CD4-positive, CD25-positive, alpha-beta regulatory T cell (primary cell): Measurements from ENCODE around the gene ZNF335. TPM values are rescaled to one million over a fixed set of nuclear protein-coding genes. Genes with fewer than 3 reads are reported as not detected.
"Not testable (repeated sequence)": the region's sequence is repeated elsewhere in the genome, so short reads cannot be mapped to it uniquely, and the experiment has no call there.

Source experiments
- ATAC-seq, 2 donors: fragments of 150-1000 bp; cut with Tn5 transposase; one replicate each; pipeline ENCODE4 v1.10.0; 2021; ENCODE audit warnings: low read depth in 2 of 2, moderate number of reproducible peaks in 2 of 2, moderate library complexity in 1 of 2
- DNase-seq, 3 donors: peaks; one replicate each; pipeline versions ENCODE4 v3.0.0 to v3.0.0-alpha.2; 2012 to 2022; ENCODE audit warnings: mixed read lengths in 1 of 3
- H3K27ac ChIP-seq: one replicate; pipeline ENCODE4 v1.7.0; 2013; ENCODE audit warnings: mild to moderate bottlenecking, low read length; ENCODE audit not compliant: insufficient read depth, poor library complexity, severe bottlenecking
- H3K27me3 ChIP-seq: one replicate; pipeline ENCODE4 v1.7.0; 2013; ENCODE audit warnings: low read length; ENCODE audit not compliant: control insufficient read depth, insufficient read depth
- H3K36me3 ChIP-seq: one replicate; pipeline ENCODE4 v1.7.0; 2013; ENCODE audit warnings: mild to moderate bottlenecking, low read length, moderate library complexity; ENCODE audit not compliant: control insufficient read depth, insufficient read depth
- H3K4me1 ChIP-seq: 2 replicates; pipeline ENCODE4 v1.7.0; 2013; ENCODE audit warnings: mild to moderate bottlenecking, low read length; ENCODE audit not compliant: insufficient read depth, control insufficient read depth, poor library complexity, severe bottlenecking
- H3K4me3 ChIP-seq: one replicate; pipeline ENCODE4 v1.7.0; 2013; ENCODE audit warnings: low read depth, mild to moderate bottlenecking, low read length, moderate library complexity
- H3K9me3 ChIP-seq, 2 experiments: 1 replicate in 1 of 2; 2 replicates in 1 of 2; pipeline ENCODE4 v1.7.0; 2013; ENCODE audit warnings: low read length in 2 of 2, mild to moderate bottlenecking in 1 of 2, moderate library complexity in 1 of 2; ENCODE audit not compliant: control insufficient read depth in 2 of 2
- H3K27ac Mint-ChIP-seq, 3 donors: one replicate each; pipeline ENCODE4 v1.8.0; 2020 to 2022; ENCODE audit warnings: mild to moderate bottlenecking in 3 of 3, mixed read lengths in 3 of 3, moderate library complexity in 2 of 3
- H3K27me3 Mint-ChIP-seq: one replicate; pipeline ENCODE4 v1.8.0; 2022; ENCODE audit warnings: mild to moderate bottlenecking, mixed read lengths
- H3K36me3 Mint-ChIP-seq: one replicate; pipeline ENCODE4 v1.8.0; 2020; ENCODE audit warnings: mixed read lengths
- H3K4me1 Mint-ChIP-seq, 4 donors: one replicate each; pipeline ENCODE4 v1.8.0; 2020 to 2022; ENCODE audit warnings: mixed read lengths in 4 of 4, mild to moderate bottlenecking in 1 of 4
- H3K4me3 Mint-ChIP-seq, 4 donors: one replicate each; pipeline ENCODE4 v1.8.0; 2020 to 2022; ENCODE audit warnings: mild to moderate bottlenecking in 4 of 4, mixed read lengths in 4 of 4, moderate library complexity in 3 of 4
- H3K9me3 Mint-ChIP-seq, 7 donors: one replicate each; pipeline ENCODE4 v1.8.0; 2020 to 2022; ENCODE audit warnings: mixed read lengths in 7 of 7, mild to moderate bottlenecking in 3 of 7, moderate library complexity in 2 of 7
- polyA plus RNA-seq, 4 donors: library from polyadenylated mRNA; unstranded; fragments of 300-500 nt; fragmentation: Illumina TruSeq; gene quantifications; one replicate each; pipeline ENCODE4 v1.2.3, GENCODE V29; 2021
- total RNA-seq: library from RNA; stranded (reverse); gene quantifications from one replicate; pipeline ENCODE4 v1.2.3, GENCODE V29; 2022

ZNF335 gene
- total and polyA plus RNA-seq, 5 donors from 2014 or later = 8.2 to 137 (median 12.8) TPM

GRCh38 chr20:45988830-45989229, 16.8 kb upstream of the ZNF335 start:
- not testable (repeated sequence) for H3K4me1 Mint-ChIP-seq, H3K27ac Mint-ChIP-seq, H3K27me3 ChIP-seq, ATAC-seq, H3K4me3 Mint-ChIP-seq, H3K36me3 Mint-ChIP-seq, DNase-seq, H3K4me1 ChIP-seq, H3K4me3 ChIP-seq, H3K9me3 Mint-ChIP-seq, H3K9me3 ChIP-seq, H3K27ac ChIP-seq, H3K36me3 ChIP-seq
- peaks cover 17% of the 10 kb centered on the region for H3K27me3 Mint-ChIP-seq

- peak; percentile 80 to 88 for ATAC-seq
- peaks cover 17% of the 10 kb centered on the region for H3K27me3 Mint-ChIP-seq
- peak; percentile 56 to 74 (median 70) for DNase-seq
These were observed 15.2 kb upstream of the ZNF335 start for GRCh38 chr20:45987108-45987780.

DNA sequence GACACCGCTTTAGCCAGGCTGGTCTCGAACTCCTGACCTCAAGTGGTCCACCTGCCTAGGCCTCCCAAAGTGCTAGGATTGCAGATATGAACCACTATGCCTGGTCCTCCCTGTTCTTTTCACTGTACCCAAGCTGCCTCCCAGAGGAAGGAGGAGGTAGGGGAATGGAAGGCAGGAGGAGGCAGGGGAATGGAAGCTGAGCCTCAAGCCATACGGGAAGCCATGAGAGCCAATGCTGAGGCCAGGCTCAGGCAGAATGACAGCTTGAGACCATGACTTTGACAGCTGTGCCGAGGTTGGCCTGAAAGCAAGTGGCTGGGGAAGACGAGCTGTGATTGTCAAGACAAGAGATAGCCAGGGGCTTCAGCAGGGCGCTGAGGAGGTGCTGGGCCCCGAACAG, 13.6 kb upstream of the ZNF335 start:
- H3K4me3 ChIP-seq = no peak overlapping the region
- Mint-ChIP-seq H3K36me3 (no peaks in the 10 kb centered on the region), H3K4me3 (no peak overlapping the region), H3K27me3 (peaks cover 17% of the 10 kb centered on the region), H3K9me3 (no peaks in the 10 kb centered on the region), H3K4me1 (peaks cover 0 to 9% (median 4%) of the 10 kb centered on the region in 4 donors), H3K27ac (no peak overlapping the region)
- H3K36me3 ChIP-seq = no peaks in the 10 kb centered on the region
- ATAC-seq = no peak
- no peaks in the 10 kb centered on the region for H3K9me3 ChIP-seq
- no peak overlapping the region for H3K27ac ChIP-seq
- H3K27me3 ChIP-seq = peaks cover 2% of the 10 kb centered on the region
- no peak for DNase-seq
- peaks cover 6% of the 10 kb centered on the region for H3K4me1 ChIP-seq

More at GRCh38 chr20:45987108-45987780, 15.2 kb upstream of the ZNF335 start:
- Mint-ChIP-seq H3K4me1 (peaks cover 0 to 9% (median 4%) of the 10 kb centered on the region in 4 donors), H3K4me3 (peak overlapping the region in 1 of 4 donors; percentile 68), H3K36me3 (no peaks in the 10 kb centered on the region), H3K9me3 (no peaks in the 10 kb centered on the region), H3K27ac (no peak overlapping the region)
- H3K4me3 ChIP-seq = no peak overlapping the region
- no peak overlapping the region for H3K27ac ChIP-seq
- H3K27me3 ChIP-seq = peaks cover 2% of the 10 kb centered on the region
- peaks cover 6% of the 10 kb centered on the region for H3K4me1 ChIP-seq
- H3K36me3 ChIP-seq = no peaks in the 10 kb centered on the region
- H3K9me3 ChIP-seq = no peaks in the 10 kb centered on the region

DNA sequence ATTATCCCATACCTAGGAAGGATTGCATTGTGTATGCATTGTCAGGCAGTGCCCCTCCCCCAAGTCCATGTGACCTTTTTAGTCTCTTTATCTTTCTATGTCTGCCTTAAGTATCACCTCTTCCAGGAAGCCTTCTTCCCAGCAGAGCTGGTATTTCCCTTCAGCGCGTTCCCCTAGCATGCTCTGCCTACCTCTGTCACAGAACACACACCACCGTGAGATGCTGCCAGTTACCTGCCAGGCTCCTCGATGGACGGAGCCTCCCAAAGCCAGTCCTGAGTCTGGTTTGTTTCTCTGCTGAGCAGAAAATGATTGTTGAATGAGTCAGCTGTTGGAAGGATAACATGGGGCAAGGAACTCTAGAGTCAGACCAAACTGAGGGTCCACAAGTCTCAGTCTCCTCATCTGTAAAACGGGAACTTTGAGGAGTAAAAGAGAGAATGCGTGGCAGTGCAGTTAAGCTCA, 11.3 kb upstream of the ZNF335 start:
- Histone ChIP-seq H3K36me3 (no peaks in the 10 kb centered on the region), H3K4me3 (no peak overlapping the region), H3K9me3 (no peaks in the 10 kb centered on the region), H3K4me1 (peaks cover 6% of the 10 kb centered on the region), H3K27ac (no peak overlapping the region), H3K27me3 (no peaks in the 10 kb centered on the region)
- no peaks in the 10 kb centered on the region for H3K9me3 Mint-ChIP-seq
- H3K4me1 Mint-ChIP-seq = peaks cover 0 to 9% (median 4%) of the 10 kb centered on the region in 4 donors
- H3K4me3 Mint-ChIP-seq = no peak overlapping the region
- DNase-seq (peak in 1 of 3 donors; percentile 71), ATAC-seq (no peak)
- H3K27me3 Mint-ChIP-seq = peaks cover 20% of the 10 kb centered on the region
- no peaks in the 10 kb centered on the region for H3K36me3 Mint-ChIP-seq
- H3K27ac Mint-ChIP-seq = no peak overlapping the region

GRCh38 chr20:45981261-45981660, 9.3 kb upstream of the ZNF335 start:
- Histone ChIP-seq H3K9me3 (no peaks in the 10 kb centered on the region), H3K27ac (no peak overlapping the region), H3K36me3 (no peaks in the 10 kb centered on the region), H3K4me1 (no peaks in the 10 kb centered on the region), H3K4me3 (no peak overlapping the region), H3K27me3 (no peaks in the 10 kb centered on the region)
- H3K4me3 Mint-ChIP-seq = peak overlapping the region in 1 of 4 donors; percentile 80
- no peak overlapping the region for H3K27ac Mint-ChIP-seq
- no peaks in the 10 kb centered on the region for H3K9me3 Mint-ChIP-seq
- H3K27me3 Mint-ChIP-seq = peaks cover 16% of the 10 kb centered on the region
- H3K36me3 Mint-ChIP-seq = no peaks in the 10 kb centered on the region
- H3K4me1 Mint-ChIP-seq = peaks cover 0 to 6% (median 4%) of the 10 kb centered on the region in 4 donors
- DNase-seq (no peak), ATAC-seq (no peak)

GRCh38 chr20:45976086-45976485, 4.1 kb upstream of the ZNF335 start:
- peaks cover 30% of the 10 kb centered on the region for H3K27me3 Mint-ChIP-seq
- peaks cover 3 to 11% (median 9%) of the 10 kb centered on the region in 4 donors for H3K4me1 Mint-ChIP-seq
- peaks cover 3% of the 10 kb centered on the region for H3K36me3 Mint-ChIP-seq
- ATAC-seq (no peak), DNase-seq (no peak)
- Histone ChIP-seq H3K27me3 (no peaks in the 10 kb centered on the region), H3K4me3 (no peak overlapping the region), H3K27ac (no peak overlapping the region), H3K9me3 (no peaks in the 10 kb centered on the region), H3K36me3 (no peaks in the 10 kb centered on the region), H3K4me1 (peaks cover 7% of the 10 kb centered on the region)
- H3K27ac Mint-ChIP-seq = no peak overlapping the region
- no peaks in the 10 kb centered on the region for H3K9me3 Mint-ChIP-seq
- H3K4me3 Mint-ChIP-seq = no peak overlapping the region

GRCh38 chr20:45975686-45976085, 3.7 kb upstream of the ZNF335 start:
- Mint-ChIP-seq H3K27me3 (peaks cover 30% of the 10 kb centered on the region), H3K4me1 (peaks cover 3 to 14% (median 9%) of the 10 kb centered on the region in 4 donors), H3K27ac (no peak overlapping the region), H3K9me3 (no peaks in the 10 kb centered on the region), H3K4me3 (no peak overlapping the region), H3K36me3 (peaks cover 3% of the 10 kb centered on the region)
- Histone ChIP-seq H3K36me3 (no peaks in the 10 kb centered on the region), H3K27me3 (no peaks in the 10 kb centered on the region), H3K4me3 (no peak overlapping the region), H3K27ac (no peak overlapping the region), H3K4me1 (peaks cover 8% of the 10 kb centered on the region), H3K9me3 (no peaks in the 10 kb centered on the region)
- DNase-seq (no peak), ATAC-seq (no peak)
